B cell (primary cell): Measurements from ENCODE around the gene EPHB6. TPM values are rescaled to one million over a fixed set of nuclear protein-coding genes. Genes with fewer than 3 reads are reported as not detected.

Experiments used
- ATAC-seq: fragments of 200-7000 bp; cut with Tn5 transposase; one replicate; pipeline ENCODE4 v1.10.0; 2021; ENCODE audit warnings: low read depth, mild to moderate bottlenecking, moderate number of reproducible peaks, moderate library complexity
- CTCF ChIA-PET: fragments of 350-600 bp; sonication (Branson Sonifier 250); formaldehyde crosslinking; loops from one replicate; lab custom pipeline; 2021; ENCODE audit warnings: antibody characterized with exemption, inconsistent platforms; lab: Charles Lee
- POLR2A ChIA-PET: fragments of 350-600 bp; sonication (Branson Sonifier 250); formaldehyde crosslinking; loops from one replicate; lab custom pipeline; 2021; ENCODE audit warnings: antibody characterized with exemption; lab: Charles Lee
- DNase-seq: peaks from one replicate; pipeline ENCODE4 v3.0.0; 2013
- H2AFZ ChIP-seq: 2 replicates; pipeline ENCODE4 v1.6.1; 2012; ENCODE audit warnings: mild to moderate bottlenecking, low read depth, low read length; ENCODE audit not compliant: insufficient read depth, poor library complexity, severe bottlenecking
- H3K27ac ChIP-seq, 2 donors: 1 replicate in 1 of 2; 2 replicates in 1 of 2; pipeline ENCODE4 v1.5.1; 2012 to 2013; ENCODE audit warnings: low read length in 2 of 2, mild to moderate bottlenecking in 2 of 2, moderate library complexity in 1 of 2
- H3K27me3 ChIP-seq, 4 experiments: fragments of 200-600 bp in 1 of 4; sonication (generic) in 1 of 4; replicated peaks in 1 of 4; 1 replicate in 2 of 4; 2 replicates in 2 of 4; pipeline versions ENCODE4 v1.6.1 to v1.7.0; 2013 to 2016; ENCODE audit warnings: low read length in 3 of 4, mild to moderate bottlenecking in 2 of 4, mixed read lengths in 1 of 4, moderate library complexity in 1 of 4; ENCODE audit not compliant: insufficient read depth in 4 of 4, control insufficient read depth in 3 of 4; ENCODE audit errors: control extremely low read depth in 1 of 4
- H3K36me3 ChIP-seq, 2 experiments: replicated peaks in 1 of 2; 1 replicate in 1 of 2; 2 replicates in 1 of 2; pipeline versions ENCODE4 v1.6.1 to v1.7.1; 2013; ENCODE audit warnings: low read length in 1 of 2; ENCODE audit not compliant: insufficient read depth in 2 of 2, control insufficient read depth in 1 of 2; ENCODE audit errors: control extremely low read depth in 1 of 2, extremely low read depth in 1 of 2
- H3K4me1 ChIP-seq, 2 donors: fragments of 200-600 bp in 1 of 2; sonication (generic) in 1 of 2; 1 replicate in 1 of 2; 2 replicates in 1 of 2; pipeline versions ENCODE4 v1.5.1 to v1.6.1; 2013 to 2017; ENCODE audit warnings: low read length in 2 of 2; ENCODE audit not compliant: control insufficient read depth in 2 of 2, insufficient read depth in 2 of 2
- H3K4me2 ChIP-seq: replicated peaks from 2 replicates; pipeline ENCODE3; 2012; ENCODE audit warnings: mild to moderate bottlenecking, low read depth, low read length; ENCODE audit not compliant: poor library complexity, severe bottlenecking
- H3K4me3 ChIP-seq, 5 experiments: fragments of 200-600 bp in 1 of 5; sonication (generic) in 1 of 5; 1 replicate in 3 of 5; 2 replicates in 2 of 5; pipeline versions ENCODE4 v1.5.1 to v1.7.0; 2011 to 2016; ENCODE audit warnings: low read length in 4 of 5, mild to moderate bottlenecking in 4 of 5, low read depth in 2 of 5, control low read depth in 1 of 5, moderate library complexity in 1 of 5; ENCODE audit not compliant: insufficient read depth in 1 of 5; ENCODE audit errors: control extremely low read depth in 1 of 5, extremely low read depth in 1 of 5
- H3K79me2 ChIP-seq: fragments of 200-600 bp; sonication (generic); one replicate; pipeline ENCODE4 v1.6.0; 2016; ENCODE audit warnings: low read length; ENCODE audit not compliant: control insufficient read depth, insufficient read depth
- H3K9ac ChIP-seq: fragments of 200-600 bp; sonication (generic); 2 replicates; pipeline ENCODE4 v1.6.1; 2017; ENCODE audit warnings: mild to moderate bottlenecking, low read length, moderate library complexity
- H3K9me3 ChIP-seq, 3 donors: one replicate each; pipeline versions ENCODE4 v1.6.1 to v1.7.1; 2013; ENCODE audit warnings: low read length in 2 of 3; ENCODE audit not compliant: control insufficient read depth in 2 of 3, insufficient read depth in 1 of 3; ENCODE audit errors: control extremely low read depth in 1 of 3
- H4K20me1 ChIP-seq: 2 replicates; pipeline ENCODE4 v1.6.0; 2012; ENCODE audit warnings: mild to moderate bottlenecking, low read length; ENCODE audit not compliant: insufficient read depth, control insufficient read depth, poor library complexity, severe bottlenecking
- H3K27ac Mint-ChIP-seq: one replicate; pipeline ENCODE4 v1.8.0; 2021; ENCODE audit warnings: mixed read lengths
- H3K27me3 Mint-ChIP-seq: one replicate; pipeline ENCODE4 v1.8.0; 2021; ENCODE audit warnings: mixed read lengths
- H3K4me1 Mint-ChIP-seq: one replicate; pipeline ENCODE4 v1.8.0; 2021; ENCODE audit warnings: mixed read lengths
- H3K4me3 Mint-ChIP-seq: one replicate; pipeline ENCODE4 v1.8.0; 2021; ENCODE audit warnings: mixed read lengths
- H3K9me3 Mint-ChIP-seq: one replicate; pipeline ENCODE4 v1.8.0; 2022; ENCODE audit warnings: mixed read lengths; ENCODE audit not compliant: insufficient read depth
- EZH2 ChIP-seq: IDR thresholded peaks from 2 replicates; pipeline ENCODE4 v1.6.1; 2012; ENCODE audit warnings: borderline replicate concordance, low read depth, mild to moderate bottlenecking, moderate library complexity, low read length; ENCODE audit not compliant: insufficient read depth, poor library complexity, severe bottlenecking
- WGBS: methylation state at CpG from one replicate; pipeline ENCODE4 v1.1.5; 2013; ENCODE audit warnings: missing lambda C conversion rate; ENCODE audit not compliant: insufficient coverage; 5-methylcytosine and 5-hydroxymethylcytosine counted together
- intact Hi-C: fragments of 100-400 bp; cut with micrococcal nuclease; formaldehyde crosslinking; loops from one replicate; pipeline ENCODE4 v1.10.0; 2022
- polyA plus RNA-seq: library from polyadenylated mRNA; depleted of rRNA; stranded (reverse); fragments of >200 nt; gene quantifications from 2 replicates; pipeline ENCODE4 v1.2.3, GENCODE V29; 2012
- total RNA-seq, 2 donors: library from RNA; stranded (reverse); fragments of 120-200 nt in 1 of 2; gene quantifications; 1 replicate in 1 of 2; 2 replicates in 1 of 2; pipeline versions ENCODE4 v1.2.3 to v1.2.4, GENCODE V29; 2013 to 2022
- TF ChIP-seq, protein P1 (sequence below): fragments of 200-600 bp; IDR thresholded peaks from one replicate; pipeline ENCODE4 v1.8.0; 2022; ENCODE audit warnings: antibody characterized with exemption, mild to moderate bottlenecking

Gene EPHB6
- total and polyA plus RNA-seq, 2 donors (not counting 1 experiment from before 2014, with no cell fraction given): 65.3 to 69.6 TPM

DNA sequence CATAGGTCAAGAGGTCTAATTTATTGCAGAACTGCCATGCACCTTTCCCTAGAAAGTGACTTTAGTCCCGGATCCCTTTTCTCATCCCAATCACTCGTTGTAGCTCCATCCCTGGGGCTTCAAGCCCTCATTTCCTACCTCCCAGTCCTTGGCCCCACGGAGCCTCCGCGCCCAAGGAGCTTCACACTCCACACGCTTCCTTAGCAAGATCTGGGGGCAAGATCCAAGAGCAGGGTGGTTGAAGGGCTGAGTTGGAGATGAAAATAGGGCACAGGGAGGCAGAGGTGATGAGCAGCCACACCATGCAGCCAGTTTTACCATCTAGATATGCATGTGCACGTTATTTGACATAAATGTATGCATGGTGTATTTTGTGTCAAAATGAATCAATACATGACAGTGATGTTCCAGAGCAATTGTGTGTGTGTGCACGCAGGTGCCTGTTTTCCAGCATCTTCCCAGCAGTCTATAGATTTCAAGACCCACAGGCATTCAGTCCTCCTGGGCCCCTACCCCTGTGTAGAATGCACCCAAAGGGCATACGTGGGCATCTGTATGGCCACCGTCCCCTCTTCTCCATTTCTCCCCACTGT, 36.7 kb downstream of the EPHB6 start:
- no peak for DNase-seq
- ATAC-seq: no peak
- no peaks in the 10 kb centered on the region for H3K9me3 ChIP-seq
- H3K27ac Mint-ChIP-seq: no peak overlapping the region
- H3K36me3 ChIP-seq: no peaks in the 10 kb centered on the region
- CTCF ChIA-PET: no interaction called here
- no peaks in the 10 kb centered on the region for H3K4me1 ChIP-seq
- H3K79me2 ChIP-seq: no peaks in the 10 kb centered on the region
- POLR2A ChIA-PET: no interaction called here
- intact Hi-C loops: no loop called here
- no peak overlapping the region for H3K4me2 ChIP-seq
- H3K27ac ChIP-seq: no peak overlapping the region
- H3K4me1 Mint-ChIP-seq: no peaks in the 10 kb centered on the region
- no peak overlapping the region for H2AFZ ChIP-seq
- H3K4me3 Mint-ChIP-seq: no peak overlapping the region
- peaks cover 28% of the 10 kb centered on the region for H3K27me3 Mint-ChIP-seq
- H4K20me1 ChIP-seq: no peaks in the 10 kb centered on the region
- WGBS: 98% methylated on average over 5 of the region's 10 CpGs
- no peak for TF ChIP-seq EZH2
- TF ChIP-seq, protein P1, sequence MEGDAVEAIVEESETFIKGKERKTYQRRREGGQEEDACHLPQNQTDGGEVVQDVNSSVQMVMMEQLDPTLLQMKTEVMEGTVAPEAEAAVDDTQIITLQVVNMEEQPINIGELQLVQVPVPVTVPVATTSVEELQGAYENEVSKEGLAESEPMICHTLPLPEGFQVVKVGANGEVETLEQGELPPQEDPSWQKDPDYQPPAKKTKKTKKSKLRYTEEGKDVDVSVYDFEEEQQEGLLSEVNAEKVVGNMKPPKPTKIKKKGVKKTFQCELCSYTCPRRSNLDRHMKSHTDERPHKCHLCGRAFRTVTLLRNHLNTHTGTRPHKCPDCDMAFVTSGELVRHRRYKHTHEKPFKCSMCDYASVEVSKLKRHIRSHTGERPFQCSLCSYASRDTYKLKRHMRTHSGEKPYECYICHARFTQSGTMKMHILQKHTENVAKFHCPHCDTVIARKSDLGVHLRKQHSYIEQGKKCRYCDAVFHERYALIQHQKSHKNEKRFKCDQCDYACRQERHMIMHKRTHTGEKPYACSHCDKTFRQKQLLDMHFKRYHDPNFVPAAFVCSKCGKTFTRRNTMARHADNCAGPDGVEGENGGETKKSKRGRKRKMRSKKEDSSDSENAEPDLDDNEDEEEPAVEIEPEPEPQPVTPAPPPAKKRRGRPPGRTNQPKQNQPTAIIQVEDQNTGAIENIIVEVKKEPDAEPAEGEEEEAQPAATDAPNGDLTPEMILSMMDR: no peak
- H3K4me3 ChIP-seq: no peak overlapping the region
- no peaks in the 10 kb centered on the region for H3K9me3 Mint-ChIP-seq
- H3K9ac ChIP-seq: no peak overlapping the region
- H3K27me3 ChIP-seq: peaks cover 0 to 4% (median 0%) of the 10 kb centered on the region in 4 experiments

DNA sequence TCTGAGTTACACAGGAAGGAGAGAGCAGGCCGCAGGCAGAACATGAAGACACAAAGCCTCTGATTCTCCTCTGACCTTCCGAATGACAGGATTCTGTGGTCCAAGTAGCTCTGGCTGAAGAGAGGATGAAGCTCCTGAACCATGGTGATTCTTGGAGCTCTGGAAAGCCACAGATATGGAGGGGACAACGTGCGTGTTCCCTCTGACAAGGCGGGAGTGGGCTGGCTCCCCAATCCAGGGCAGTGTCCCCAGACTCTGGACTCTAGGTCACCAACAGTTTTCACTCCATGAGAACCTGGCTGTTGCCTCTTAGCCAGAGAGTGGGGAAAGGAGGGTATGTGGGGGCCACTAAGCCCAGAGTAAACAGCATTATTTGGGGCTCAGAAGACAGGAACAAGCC, 38.1 kb downstream of the EPHB6 start:
- ATAC-seq (no peak), DNase-seq (no peak)
- no peaks in the 10 kb centered on the region for H3K4me1 ChIP-seq
- POLR2A ChIA-PET: no interaction called here
- peaks cover 0 to 4% (median 0%) of the 10 kb centered on the region in 4 experiments for H3K27me3 ChIP-seq
- no peak overlapping the region for H2AFZ ChIP-seq
- no peak overlapping the region for H3K9ac ChIP-seq
- no peak overlapping the region for H3K27ac Mint-ChIP-seq
- no peak overlapping the region for H3K4me3 ChIP-seq
- no peak overlapping the region for H3K27ac ChIP-seq
- H3K9me3 ChIP-seq: no peaks in the 10 kb centered on the region
- H3K4me1 Mint-ChIP-seq: no peaks in the 10 kb centered on the region
- no peaks in the 10 kb centered on the region for H3K79me2 ChIP-seq
- H3K27me3 Mint-ChIP-seq: peaks cover 33% of the 10 kb centered on the region
- no peaks in the 10 kb centered on the region for H4K20me1 ChIP-seq
- CTCF ChIA-PET: interaction anchor here (1.2 kb wide), 1 partner anchor 12 kb away, joined by 4 read pairs; no protein-coding TSS in a partner anchor
- H3K9me3 Mint-ChIP-seq: no peaks in the 10 kb centered on the region
- H3K4me2 ChIP-seq: no peak overlapping the region
- no peaks in the 10 kb centered on the region for H3K36me3 ChIP-seq
- no peak overlapping the region for H3K4me3 Mint-ChIP-seq
- 91% methylated on average over 5 of the region's 5 CpGs for WGBS
- intact Hi-C loops: no loop called here
- TF ChIP-seq, protein P1: no peak
- no peak for TF ChIP-seq EZH2
